ENCODE data around the gene PAX7. TPM values are rescaled to one million over a fixed set of nuclear protein-coding genes. Genes with fewer than 3 reads are reported as not detected.
"Not testable (repeated sequence)": the region's sequence is repeated elsewhere in the genome, so short reads cannot be mapped to it uniquely, and the experiment has no call there.

PAX7 gene
- polyA plus RNA-seq, 4 donors, result 0.02 TPM; not detected in 3

GRCh38 chr1:18694289-18694688, 63.6 kb downstream of the PAX7 start:
- not testable (repeated sequence) for DNase-seq (ENCODE audit: low read depth in 4 of 4, low spot score in 2 of 4)

- no peak for DNase-seq (ENCODE audit: low read depth in 4 of 4, low spot score in 2 of 4)
Measured at GRCh38 chr1:18697541-18697940, 66.9 kb downstream of the PAX7 start.

GRCh38 chr1:18700530-18700929, 69.9 kb downstream of the PAX7 start:
- DNase-seq (ENCODE audit: low read depth in 4 of 4, low spot score in 2 of 4), result no peak

GRCh38 chr1:18701183-18701582, 70.5 kb downstream of the PAX7 start:
- DNase-seq (ENCODE audit: low read depth in 4 of 4, low spot score in 2 of 4), result no peak

- no peak for DNase-seq (ENCODE audit: low read depth in 4 of 4, low spot score in 2 of 4)
Measured at GRCh38 chr1:18703041-18703621, 72.5 kb downstream of the PAX7 start.

GRCh38 chr1:18705811-18706210, 75.2 kb downstream of the PAX7 start:
- DNase-seq (ENCODE audit: low read depth in 4 of 4, low spot score in 2 of 4), result no peak

- DNase-seq (ENCODE audit: low read depth in 4 of 4, low spot score in 2 of 4), result no peak
Measured at GRCh38 chr1:18707696-18708257, 77.1 kb downstream of the PAX7 start.

- no peak for DNase-seq (ENCODE audit: low read depth in 4 of 4, low spot score in 2 of 4)
Measured at GRCh38 chr1:18710002-18710401, 79.4 kb downstream of the PAX7 start.

GRCh38 chr1:18711003-18711402, 80.4 kb downstream of the PAX7 start:
- no peak for DNase-seq (ENCODE audit: low read depth in 4 of 4, low spot score in 2 of 4)

- DNase-seq (ENCODE audit: low read depth in 4 of 4, low spot score in 2 of 4), result no peak
Measured at GRCh38 chr1:18711536-18712251, 81.0 kb downstream of the PAX7 start.

GRCh38 chr1:18712252-18712600, 81.6 kb downstream of the PAX7 start:
- DNase-seq (ENCODE audit: low read depth in 4 of 4, low spot score in 2 of 4), result no peak

GRCh38 chr1:18714404-18715175, 83.9 kb downstream of the PAX7 start:
- no peak for DNase-seq (ENCODE audit: low read depth in 4 of 4, low spot score in 2 of 4)

GRCh38 chr1:18716112-18716784, 85.6 kb downstream of the PAX7 start:
- DNase-seq (ENCODE audit: low read depth in 4 of 4, low spot score in 2 of 4), result no peak

GRCh38 chr1:18716785-18717678, 86.4 kb downstream of the PAX7 start:
- no peak for DNase-seq (ENCODE audit: low read depth in 4 of 4, low spot score in 2 of 4)

- no peak for DNase-seq (ENCODE audit: low read depth in 4 of 4, low spot score in 2 of 4)
Measured at GRCh38 chr1:18719786-18720451, 89.3 kb downstream of the PAX7 start.

- no peak for DNase-seq (ENCODE audit: low read depth in 4 of 4, low spot score in 2 of 4)
Measured at GRCh38 chr1:18721041-18721440, 90.4 kb downstream of the PAX7 start.

- DNase-seq (ENCODE audit: low read depth in 4 of 4, low spot score in 2 of 4), result no peak
Measured at GRCh38 chr1:18721776-18722175, 91.1 kb downstream of the PAX7 start.

GRCh38 chr1:18722270-18722669, 91.6 kb downstream of the PAX7 start:
- DNase-seq (ENCODE audit: low read depth in 4 of 4, low spot score in 2 of 4), result no peak

- no peak for DNase-seq (ENCODE audit: low read depth in 4 of 4, low spot score in 2 of 4)
Measured at GRCh38 chr1:18723206-18723605, 92.6 kb downstream of the PAX7 start.
